Raji (cell line): ENCODE results near the gene NUCB2.

Experiments
- POLR2A ChIP-seq: IDR thresholded peaks from 2 replicates; pipeline ENCODE4 v1.6.1; 2011; ENCODE audit warnings: low read depth, low read length, control low read depth; ENCODE audit not compliant: insufficient read depth

Gene NUCB2

GRCh38 chr11:17298302-17298701 lies 21.8 kb downstream of the NUCB2 start:
- TF ChIP-seq POLR2A = no peak

DNA sequence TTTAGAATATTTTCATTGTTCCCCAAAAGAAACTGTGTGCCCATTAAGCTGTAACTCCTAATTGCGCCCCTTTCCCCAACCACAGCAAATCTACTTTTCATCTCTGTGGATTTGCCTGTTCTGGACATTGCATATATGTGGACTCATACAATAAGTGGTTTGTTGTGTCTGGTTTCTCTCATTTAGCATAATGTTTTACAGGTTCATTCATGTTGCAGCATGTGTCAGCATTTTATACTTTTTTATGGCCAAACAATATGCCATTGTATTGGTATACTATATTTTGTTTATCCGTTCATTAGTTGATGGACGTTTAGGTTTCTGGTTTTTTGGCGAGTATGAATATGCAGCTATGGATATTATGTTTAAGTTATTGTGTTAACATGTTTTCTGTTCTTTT lies 23.8 kb downstream of the NUCB2 start:
- no peak for TF ChIP-seq POLR2A

DNA sequence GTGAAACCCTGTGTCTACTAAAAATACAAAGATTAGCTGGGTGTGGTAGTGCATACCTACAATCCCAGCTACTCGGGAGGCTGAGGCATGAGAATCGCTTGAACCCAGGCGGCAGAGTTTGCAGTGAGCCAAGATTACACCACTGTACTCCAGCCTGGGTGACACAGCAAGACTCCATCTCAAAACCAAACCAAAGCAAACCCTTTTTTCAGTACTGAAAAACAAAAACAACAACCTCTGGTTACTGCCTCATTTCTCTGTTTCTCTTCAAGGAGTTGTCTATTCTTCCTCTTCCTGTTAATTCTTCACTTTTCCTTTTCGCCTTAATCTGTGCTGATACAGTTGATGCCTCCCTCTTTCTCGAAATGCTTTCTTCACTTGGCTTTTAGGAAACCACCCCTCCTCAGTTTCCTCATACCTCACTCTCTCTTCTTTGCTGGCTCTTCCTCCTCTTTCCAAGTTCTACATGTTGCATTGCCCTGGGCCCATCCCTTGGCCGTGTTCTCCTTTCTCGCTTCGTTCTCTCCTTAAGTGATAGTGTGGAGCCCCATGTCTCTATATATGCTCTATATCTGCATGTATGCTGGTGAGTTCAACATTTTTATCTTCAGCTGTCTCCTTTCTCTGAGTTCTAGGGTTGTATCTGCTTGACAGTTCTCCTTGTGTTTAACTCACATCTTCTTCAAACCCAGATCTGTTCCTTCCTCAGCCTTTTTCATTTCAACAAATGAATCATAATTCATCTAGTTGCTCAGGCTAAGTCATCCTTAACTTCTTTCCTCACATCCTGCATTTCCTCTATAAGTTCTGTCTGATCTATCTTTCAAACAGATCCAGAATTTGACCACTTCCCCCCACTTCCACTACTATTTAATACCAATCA lies 37.1 kb downstream of the NUCB2 start:
- no peak for TF ChIP-seq POLR2A

- TF ChIP-seq POLR2A = no peak
These were observed 37.7 kb downstream of the NUCB2 start for GRCh38 chr11:17314232-17314547.

GRCh38 chr11:17314904-17315426 lies 38.4 kb downstream of the NUCB2 start:
- TF ChIP-seq POLR2A = no peak

DNA sequence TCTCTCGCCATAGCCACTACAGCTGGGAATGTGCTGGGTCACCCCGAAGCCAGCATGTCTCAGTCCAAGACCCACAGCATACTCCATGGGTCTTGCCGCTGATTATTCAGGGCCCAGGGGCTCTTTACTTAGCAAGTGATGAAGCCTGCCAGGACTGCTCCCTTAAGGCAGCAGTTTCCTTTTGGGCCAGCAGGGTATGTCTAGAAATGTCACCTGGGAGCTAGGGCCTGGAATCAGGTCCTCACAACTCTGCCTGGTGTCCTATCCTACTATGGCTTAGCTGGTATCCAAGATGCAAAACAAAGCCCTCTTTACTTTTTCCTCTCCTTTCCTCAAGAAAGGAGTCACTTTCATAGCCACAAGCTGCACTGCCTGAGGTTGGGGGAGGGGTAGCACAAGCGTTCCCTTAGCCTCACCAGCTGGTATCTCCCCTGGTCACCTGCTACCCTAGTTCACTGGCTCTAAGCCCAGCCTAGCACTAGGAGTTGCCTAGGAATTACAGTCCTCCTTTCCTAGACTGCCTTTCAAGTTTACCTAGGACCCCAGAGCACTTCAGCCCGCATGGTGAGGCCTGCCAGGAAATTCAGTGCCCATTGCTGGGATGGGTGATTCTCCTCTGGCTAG lies 52.4 kb downstream of the NUCB2 start:
- TF ChIP-seq POLR2A = no peak

DNA sequence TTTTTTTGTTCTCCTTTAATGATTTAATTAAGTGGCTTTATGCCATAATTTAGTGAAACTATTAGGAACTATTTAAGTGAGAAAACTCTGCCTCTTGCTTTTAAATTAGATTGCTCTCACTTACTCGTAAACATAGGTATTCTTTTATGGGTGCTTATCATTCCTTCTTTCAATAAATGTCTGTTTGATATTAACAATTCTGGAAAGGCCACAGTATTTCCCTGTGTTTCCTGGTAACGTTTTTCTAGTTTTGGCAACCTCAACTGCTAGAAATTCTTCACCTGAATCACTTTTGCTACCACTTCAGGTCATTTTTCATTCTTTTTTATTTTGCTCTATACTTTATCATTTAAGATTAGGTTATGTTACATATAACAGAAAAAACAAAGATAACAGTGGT lies 55.1 kb downstream of the NUCB2 start:
- TF ChIP-seq POLR2A = no peak

DNA sequence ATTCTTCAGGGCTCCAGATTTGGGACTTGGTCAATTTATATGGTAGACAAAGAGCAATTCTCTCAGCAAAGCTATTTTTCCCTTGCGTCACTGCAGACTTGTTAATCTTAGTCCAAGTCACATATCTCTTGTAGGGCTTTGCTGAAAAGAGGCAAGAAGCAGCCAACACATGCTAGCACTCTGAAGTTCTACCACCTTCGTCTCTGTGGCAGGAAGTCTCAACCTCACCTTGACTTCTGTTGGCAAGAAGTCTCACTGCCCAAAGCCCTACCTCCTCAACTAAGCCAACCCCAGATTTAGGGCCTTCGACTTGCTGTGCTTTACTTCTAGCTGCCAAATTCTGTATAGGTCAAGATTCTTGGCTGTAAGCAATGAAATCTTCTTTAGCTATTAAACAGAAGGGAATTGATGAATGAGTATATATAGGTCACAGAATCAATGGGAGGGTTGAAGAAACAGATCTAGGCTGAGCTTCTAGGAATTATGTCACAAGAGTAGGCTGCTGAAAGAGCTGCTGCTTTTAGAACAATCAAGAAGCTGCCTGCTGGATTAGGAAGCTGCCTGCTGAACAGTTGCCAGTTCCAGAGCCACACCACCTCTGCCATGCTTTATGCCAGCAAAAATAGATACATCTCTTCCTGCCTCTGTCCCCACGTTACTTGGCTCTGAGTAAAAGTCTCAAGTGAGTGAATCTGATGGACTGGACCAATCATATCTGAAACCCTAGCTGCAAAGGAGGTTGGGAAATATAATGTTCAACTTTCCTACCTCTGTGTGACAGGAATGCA lies 57.5 kb downstream of the NUCB2 start:
- TF ChIP-seq POLR2A = no peak

- TF ChIP-seq POLR2A = no peak
These were observed 66.7 kb downstream of the NUCB2 start for GRCh38 chr11:17343257-17343656.

DNA sequence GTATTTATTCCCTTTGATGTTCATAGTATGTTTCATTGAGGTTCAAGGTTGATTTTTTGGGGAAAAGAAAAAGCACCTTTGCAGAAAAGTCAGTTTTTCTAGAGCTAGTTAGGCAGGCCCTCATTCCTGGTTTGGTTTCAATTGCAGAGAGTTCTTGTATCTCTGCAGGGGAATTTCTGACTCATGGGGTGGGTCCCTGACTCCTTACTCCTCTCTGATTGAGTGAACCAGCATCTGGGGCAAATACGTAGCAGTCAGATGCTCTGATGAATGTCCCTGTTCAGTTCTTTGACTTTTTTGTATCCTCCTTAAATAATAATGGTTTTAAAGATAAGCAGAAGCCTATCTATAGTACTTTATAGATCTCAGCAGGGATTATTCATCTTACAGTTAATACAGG lies 67.4 kb downstream of the NUCB2 start:
- no peak for TF ChIP-seq POLR2A

DNA sequence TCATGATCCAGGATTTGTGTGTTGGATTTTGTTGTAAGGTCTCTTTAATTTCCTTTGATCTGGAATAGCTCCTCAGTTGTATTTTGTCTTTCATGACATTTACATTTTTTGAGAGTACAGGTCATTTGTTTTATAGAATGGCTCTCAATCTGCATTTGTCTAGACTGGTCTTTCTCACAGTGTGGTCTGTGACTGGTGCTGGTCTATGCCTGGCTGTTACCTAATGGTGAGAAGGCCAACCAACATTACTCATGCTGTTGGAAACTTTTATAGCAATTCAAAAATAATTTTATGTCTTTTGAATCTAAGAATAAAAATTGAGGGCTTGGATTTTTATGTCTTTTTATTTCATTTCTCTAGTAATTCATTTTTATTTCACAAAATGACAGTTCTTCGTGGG lies 71.1 kb downstream of the NUCB2 start:
- no peak for TF ChIP-seq POLR2A

DNA sequence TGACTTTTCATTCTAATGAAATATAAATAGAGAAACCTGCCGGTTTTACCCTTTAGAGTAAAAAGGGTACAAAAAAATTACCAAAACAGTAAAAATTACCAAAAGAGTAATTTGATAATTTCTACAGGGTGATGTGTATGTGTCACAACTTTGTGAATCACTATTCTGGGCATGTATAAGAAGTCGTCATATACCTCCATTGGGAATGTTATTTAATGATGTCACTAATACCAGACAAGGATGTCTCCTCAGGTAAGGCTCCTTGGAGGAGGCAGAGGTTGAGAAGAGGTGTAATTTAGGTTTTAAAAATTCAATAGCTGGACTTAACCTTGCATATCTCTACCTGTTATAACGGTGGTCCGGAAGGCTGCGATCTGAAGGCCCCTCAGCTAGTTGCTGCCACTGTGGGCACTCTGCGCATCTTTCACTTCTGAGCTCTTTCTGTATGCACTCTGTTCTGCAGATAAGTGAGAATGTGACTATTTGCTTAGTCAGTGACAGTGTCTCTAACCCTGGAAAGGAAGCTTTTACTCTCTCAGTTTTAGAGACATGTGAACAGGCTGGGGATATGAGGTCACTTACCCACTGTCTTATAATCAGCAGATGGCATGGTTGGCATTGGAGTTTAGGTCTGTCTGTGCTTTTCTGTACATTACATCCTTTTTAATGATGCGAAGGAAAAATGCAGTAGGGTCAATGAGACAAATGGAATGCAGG lies 74.1 kb downstream of the NUCB2 start:
- TF ChIP-seq POLR2A = no peak

GRCh38 chr11:17351172-17351509 lies 74.6 kb downstream of the NUCB2 start:
- no peak for TF ChIP-seq POLR2A

- TF ChIP-seq POLR2A = peak; percentile 35; the same call in 1 of the 2 replicates
These were observed 75.1 kb downstream of the NUCB2 start, which contains the start of gene NCR3LG1 for GRCh38 chr11:17351510-17352176. NCR3LG1 (plus strand) TSS chr11:17351800; CDS start chr11:17351970, 170 bp downstream.
